Astrocyte of the cerebellum (primary cell): ENCODE data around the gene UCHL3.

ENCODE experiments used
- DNase-seq: peaks from one replicate; pipeline ENCODE4 v3.0.0-alpha.2; 2011; ENCODE audit warnings: low read depth
- H3K4me3 ChIP-seq: 2 replicates; pipeline ENCODE4 v1.5.1; 2011; ENCODE audit warnings: mild to moderate bottlenecking, low read depth, low read length, moderate library complexity
- in situ Hi-C: cut with HindIII; loops from 2 replicates; pipeline ENCODE4 v1.10.0; 2017; ENCODE audit warnings: low sequenced_read_pairs
- TF ChIP-seq, protein P1 (sequence below): IDR thresholded peaks from 2 replicates; pipeline ENCODE4 v1.5.1; 2012; ENCODE audit warnings: low read length, low read depth, moderate library complexity, mild to moderate bottlenecking; ENCODE audit errors: missing control alignments

UCHL3 gene

DNA sequence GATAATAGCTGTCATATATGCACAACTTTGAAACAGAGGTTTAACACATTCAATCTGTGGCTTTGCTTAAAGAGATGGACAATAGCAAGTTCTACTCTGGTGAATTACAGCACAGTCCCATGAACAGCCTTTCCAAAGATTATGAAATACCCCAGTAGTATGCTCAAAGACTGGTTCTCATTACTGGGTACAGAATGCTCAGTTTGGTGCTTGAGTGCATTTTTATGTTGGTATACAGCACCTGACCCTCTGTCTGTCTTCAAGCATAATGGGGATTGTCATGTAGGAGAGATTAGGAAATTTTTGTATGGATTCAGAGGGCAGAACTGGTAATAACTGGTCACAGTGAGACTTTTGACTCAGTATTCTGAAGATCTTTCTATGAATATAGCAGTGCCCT lies 94.1 kb downstream of the UCHL3 start:
- no peak overlapping the region for H3K4me3 ChIP-seq
- TF ChIP-seq, protein P1, sequence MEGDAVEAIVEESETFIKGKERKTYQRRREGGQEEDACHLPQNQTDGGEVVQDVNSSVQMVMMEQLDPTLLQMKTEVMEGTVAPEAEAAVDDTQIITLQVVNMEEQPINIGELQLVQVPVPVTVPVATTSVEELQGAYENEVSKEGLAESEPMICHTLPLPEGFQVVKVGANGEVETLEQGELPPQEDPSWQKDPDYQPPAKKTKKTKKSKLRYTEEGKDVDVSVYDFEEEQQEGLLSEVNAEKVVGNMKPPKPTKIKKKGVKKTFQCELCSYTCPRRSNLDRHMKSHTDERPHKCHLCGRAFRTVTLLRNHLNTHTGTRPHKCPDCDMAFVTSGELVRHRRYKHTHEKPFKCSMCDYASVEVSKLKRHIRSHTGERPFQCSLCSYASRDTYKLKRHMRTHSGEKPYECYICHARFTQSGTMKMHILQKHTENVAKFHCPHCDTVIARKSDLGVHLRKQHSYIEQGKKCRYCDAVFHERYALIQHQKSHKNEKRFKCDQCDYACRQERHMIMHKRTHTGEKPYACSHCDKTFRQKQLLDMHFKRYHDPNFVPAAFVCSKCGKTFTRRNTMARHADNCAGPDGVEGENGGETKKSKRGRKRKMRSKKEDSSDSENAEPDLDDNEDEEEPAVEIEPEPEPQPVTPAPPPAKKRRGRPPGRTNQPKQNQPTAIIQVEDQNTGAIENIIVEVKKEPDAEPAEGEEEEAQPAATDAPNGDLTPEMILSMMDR = no peak
- in situ Hi-C loops = no loop called here
- no peak for DNase-seq

DNA sequence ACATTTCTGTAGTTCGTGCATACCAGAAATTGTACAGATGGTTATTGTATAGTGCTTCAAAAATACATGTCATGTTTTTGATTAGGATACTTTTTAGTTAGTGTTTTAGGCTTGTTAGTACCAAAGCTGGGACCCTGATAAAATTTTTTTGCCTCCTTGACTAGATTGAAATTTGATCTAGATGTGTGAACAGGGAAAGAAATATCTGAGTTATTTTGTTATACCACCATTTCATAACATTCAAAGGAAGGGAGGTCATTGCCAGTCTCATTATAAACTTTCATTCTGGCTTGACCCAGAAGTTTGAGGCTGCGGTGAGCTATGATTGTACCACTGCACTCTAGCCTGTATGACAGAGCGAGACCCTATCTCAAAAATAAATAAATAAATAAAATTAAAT lies 95.5 kb downstream of the UCHL3 start:
- in situ Hi-C loops = no loop called here
- H3K4me3 ChIP-seq = no peak overlapping the region
- DNase-seq = no peak
- TF ChIP-seq, protein P1 = no peak

DNA sequence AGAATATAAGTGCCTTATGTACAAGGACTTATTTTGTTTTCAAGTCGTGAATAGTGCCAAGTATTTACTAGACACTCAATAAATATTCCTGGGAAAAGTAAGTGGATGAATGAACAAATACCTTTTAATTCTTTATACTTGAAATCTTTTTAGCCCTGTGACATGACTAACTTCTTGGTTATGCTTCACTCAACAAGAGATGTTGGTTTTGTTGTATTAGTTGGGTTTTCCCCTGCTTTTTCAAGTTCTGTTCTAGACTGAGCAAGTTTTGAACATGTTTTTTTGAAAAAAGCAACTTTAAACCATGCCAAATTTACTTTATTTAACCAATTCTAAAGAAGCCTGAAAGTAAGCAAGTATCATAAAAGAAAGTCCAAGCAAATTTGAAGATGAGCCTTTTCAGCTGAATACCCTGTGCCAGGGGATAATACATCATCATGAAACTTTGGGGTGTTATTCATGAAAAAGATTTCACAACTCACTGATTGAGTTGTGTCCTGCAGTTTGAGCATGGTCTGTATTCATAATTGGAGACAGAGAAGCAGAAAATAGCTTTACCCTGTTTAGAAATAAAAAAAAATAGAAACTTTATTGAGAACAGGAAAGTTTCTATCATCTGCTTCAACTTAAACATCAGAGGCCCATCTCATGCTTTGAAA lies 97.7 kb downstream of the UCHL3 start:
- DNase-seq = no peak
- TF ChIP-seq, protein P1 = no peak
- no peak overlapping the region for H3K4me3 ChIP-seq
- in situ Hi-C loops = no loop called here

DNA sequence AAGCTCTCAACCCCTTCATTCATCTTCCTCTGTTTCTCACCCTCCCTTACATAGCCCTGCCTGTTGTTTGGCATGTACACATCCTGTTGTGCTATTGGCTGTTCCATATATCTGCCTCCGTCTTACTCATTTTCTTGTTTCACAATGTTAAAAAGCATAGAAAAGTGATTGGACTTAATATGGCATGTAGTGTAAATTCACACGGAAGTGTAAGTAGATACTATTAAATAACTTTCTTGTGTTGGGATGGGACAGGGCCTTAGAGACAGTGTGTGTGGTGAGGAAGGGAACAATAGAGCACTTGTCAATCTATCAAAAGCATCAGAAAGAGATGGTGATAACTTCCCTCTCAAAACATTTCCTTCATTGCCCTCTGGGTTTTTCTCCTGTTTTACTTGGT lies 98.9 kb downstream of the UCHL3 start:
- TF ChIP-seq, protein P1 = no peak

DNA sequence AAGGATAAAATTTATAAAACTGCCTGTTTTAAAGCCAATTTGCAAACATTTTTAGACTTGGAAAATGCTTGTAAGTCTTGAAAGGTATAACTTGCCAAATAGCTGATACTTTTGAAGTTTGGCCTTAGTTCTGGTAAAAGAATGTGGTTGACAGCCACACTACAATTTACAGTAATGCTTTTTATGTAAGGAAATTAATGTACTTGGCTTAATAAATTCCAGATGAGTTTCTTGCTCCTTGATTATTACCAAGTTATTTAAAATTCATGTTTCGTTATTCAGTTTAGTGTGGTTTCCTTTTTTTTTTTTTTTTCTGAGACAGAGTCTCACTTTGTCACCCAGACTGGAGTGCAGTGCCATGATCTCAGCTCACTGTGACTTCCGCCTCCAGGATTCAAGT lies 101.4 kb downstream of the UCHL3 start:
- no peak overlapping the region for H3K4me3 ChIP-seq
- no peak for DNase-seq
- in situ Hi-C loops = no loop called here
- TF ChIP-seq, protein P1 = no peak

More for the DNA sequence above, 98.9 kb downstream of the UCHL3 start:
- no peak overlapping the region for H3K4me3 ChIP-seq
- in situ Hi-C loops = no loop called here
- DNase-seq = no peak

DNA sequence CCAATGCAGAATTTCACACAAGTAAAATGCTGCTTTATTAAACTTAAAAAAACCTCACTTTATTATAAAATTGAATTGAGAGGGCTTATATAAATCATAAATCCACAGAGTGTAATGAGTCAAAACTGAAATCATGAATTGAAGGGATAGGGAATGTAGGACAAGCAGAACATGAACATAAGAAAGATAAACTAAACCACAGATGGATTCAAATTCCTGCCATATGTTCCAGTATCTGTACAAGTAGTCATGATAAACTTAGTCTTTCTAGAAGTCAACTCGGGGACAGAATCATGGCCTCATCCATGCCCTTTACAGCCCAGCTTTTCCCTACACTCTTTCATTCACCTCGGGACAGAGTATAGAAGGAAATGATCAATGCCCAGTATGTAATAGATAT lies 103.1 kb downstream of the UCHL3 start:
- H3K4me3 ChIP-seq = no peak overlapping the region
- no peak for DNase-seq
- TF ChIP-seq, protein P1 = no peak
- in situ Hi-C loops = no loop called here
